ENCODE results near the gene BCL2.
"Not testable (repeated sequence)": the region's sequence is repeated elsewhere in the genome, so short reads cannot be mapped to it uniquely, and the experiment has no call there.

BCL2 gene

DNA sequence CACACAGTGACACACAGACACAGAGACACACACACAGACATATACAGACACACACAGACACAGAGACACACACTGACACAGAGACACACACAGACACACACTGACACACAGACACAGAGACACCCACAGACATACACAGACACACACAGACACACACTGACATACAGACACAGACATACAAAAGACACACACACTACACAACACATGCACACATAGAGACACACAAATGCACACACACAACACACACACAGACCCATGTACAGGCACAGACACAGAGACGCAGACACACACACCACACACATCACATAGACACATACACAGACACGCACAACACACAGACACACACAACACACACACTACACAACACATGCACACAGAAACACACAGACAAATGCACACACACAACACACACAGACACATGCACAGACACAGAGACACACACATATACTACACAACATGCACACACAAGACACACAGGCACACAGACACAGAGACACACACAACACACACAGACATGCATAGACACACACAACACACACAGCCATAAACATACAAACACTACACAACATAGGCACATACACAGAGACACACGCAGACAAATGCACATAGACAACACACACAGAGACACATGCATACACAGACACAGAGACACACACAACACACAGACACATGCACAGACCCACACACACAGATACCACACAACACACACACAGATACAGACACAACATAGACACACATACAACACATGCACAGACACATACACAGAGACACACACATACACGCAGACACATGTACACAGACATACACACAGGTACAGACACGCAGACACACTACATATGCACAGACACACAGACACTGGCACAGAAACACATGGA, 120.5 kb downstream of the BCL2 start:
- ATAC-seq (no peak), DNase-seq (no peak)

DNA sequence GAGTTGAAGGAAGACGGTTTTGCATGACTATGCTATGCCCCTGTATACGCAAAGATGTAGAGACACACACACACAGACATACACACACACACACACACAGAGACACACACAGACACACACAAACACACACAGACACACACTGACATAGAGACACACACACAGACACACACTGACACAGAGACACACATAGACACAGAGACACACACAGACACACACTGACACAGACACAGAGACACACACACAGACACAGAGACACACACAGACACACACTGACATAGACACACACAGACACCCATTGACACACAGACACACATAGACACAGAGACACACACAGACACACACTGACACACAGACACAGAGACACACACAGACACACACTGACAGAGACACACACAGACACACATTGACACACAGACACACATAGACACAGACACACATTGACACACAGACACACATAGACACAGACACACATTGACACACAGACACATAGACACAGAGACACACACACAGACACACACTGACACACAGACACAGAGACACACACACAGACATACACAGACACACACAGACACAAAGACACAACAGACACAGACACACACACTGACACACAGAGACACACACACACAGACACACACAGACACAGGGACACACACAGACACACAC, 121.3 kb downstream of the BCL2 start:
- DNase-seq: no peak
- no peak for ATAC-seq

DNA sequence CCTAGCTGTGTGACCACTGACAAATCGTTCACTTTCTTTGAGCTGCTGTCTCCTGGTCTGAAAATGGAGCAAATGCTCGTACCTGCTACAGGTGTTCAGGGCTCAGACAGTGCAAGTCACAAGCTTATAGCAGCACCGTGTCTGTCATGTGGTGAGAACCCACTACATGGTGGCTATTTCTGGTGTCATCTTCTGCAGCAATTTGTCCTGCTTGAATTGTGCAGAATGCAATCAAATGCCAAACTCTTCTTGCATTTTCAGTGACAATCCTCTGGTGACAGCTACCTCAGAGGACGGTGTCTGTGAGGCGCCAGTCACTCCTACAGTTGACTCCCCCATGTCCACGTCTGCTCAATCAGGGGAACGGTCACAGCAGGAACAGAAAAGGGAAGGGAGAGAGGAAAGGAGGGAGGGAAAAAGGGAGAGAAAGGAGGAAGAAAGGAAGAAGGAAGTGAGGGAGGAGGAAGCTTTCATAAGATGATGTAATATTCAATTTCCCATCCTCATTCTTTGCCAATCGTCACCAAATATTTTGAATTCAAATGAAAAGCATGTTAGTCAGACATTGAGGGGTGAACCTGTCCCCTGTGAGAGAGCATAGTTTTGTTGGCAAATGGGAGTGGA, 122.2 kb downstream of the BCL2 start:
- no peak for DNase-seq
- ATAC-seq: peak; percentile 33

DNA sequence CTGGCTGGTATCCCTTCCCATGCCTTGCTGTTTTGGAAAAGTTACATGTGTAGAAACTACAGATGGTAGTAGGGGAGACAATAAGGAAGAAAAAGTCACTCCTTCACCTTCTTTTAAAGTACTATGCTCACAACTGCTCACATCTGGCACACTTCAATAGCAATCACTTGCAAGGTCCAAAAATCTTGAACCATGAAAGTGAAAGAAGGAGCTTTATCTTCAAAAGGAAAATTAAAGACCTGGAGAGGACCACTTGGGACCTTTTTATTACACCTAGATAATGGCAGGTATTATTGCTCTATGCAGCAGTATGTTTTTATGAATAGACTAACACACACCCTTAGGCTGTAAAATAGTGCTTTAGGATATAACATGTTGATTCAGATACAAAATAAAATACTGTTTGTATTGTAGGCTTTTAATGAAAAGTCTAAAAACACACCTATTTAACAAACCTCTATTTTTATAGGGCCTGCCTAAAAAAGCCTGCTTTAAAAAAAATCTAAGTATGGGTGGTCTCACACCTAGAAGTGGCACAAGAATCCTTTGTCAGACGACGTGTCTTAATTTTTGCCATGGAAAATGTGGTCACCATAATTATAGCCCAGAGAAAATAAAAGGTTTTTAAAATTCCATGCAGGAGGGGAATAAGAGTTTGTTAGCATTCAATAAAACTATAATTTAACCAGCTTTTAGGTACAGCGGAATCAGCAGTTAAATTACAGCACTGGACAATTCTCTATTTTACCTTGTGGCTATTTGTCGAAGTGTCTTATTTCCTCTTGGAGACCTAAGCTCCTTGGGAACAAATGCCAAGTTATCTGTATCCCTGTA, 124.0 kb downstream of the BCL2 start:
- no peak for DNase-seq
- ATAC-seq: no peak

DNA sequence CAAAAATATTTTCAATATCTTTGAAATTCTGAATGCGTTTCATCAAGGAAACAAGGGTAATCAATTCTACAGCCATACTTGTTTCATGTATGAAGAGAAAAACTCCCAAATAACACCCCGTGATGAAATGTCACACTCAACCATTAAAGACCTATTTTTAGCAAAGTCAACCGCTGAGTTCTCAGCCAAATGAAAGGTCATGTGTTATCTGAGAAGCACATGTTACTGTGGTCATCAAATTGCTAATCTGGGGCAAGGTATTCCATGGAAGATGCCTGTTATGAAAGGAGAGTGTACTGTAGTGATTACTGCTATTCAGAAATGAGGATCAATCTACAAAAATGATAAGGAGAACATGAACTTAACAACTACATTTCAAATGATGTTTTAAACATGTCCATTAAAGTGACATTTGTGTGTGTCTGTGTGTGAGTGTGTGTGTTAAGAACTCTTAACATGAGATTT, 126.7 kb downstream of the BCL2 start:
- DNase-seq (no peak), ATAC-seq (peak; percentile 24)

DNA sequence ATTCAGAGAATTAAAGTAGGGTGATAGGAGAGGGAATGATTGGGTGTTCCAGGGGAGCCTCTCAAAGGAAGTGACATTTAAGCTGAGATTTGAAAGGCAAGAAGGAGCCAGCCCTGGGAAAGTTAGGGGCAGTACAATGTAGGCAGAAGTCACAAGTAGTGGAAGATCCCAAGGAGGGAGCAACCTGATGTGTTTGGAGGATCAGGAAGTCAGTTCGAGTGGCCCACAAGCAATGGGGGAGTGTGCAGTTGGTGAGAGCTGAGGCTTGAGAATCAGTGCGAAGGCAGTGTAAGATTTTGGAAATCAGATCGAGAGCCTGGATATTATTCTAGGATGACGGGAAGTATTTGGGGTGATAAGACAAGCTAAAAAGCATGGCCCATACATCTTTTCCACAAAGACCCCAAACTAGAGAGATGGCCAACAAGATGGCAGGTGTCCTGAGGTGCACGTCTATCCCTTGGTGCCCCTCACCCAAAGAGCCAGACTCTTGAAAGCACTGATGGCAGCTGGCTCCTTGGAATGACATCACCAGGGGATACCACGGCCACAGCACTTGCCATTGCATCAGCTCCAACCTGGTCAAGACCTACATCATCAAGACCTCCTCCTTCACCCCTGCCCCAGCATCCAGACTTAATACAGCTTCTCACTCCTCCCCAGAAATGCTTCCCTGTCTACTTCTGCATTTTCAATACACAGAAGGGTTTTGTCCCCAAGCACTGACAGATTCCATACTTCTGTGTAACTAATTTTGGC, 127.3 kb downstream of the BCL2 start:
- DNase-seq (no peak), ATAC-seq (no peak)

DNA sequence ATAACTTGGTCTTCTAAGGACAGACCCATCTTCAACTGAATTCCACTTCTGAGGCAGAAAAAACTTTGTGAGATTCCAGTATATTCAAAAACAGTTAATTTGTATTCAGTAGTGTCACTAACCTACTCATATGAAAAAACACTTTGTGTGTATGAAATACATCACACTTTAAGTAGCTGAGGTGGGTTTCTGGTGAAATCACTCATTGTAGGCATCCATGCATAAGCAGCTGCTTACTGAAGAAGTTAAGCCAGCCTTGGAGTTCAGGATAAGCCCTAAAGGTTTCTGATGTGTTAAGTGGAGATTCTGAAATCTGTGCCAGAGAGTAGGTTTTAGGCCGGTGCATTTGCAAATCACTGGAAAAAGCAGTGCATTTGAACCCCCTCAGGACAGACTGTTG, 128.2 kb downstream of the BCL2 start:
- ATAC-seq: no peak

DNA sequence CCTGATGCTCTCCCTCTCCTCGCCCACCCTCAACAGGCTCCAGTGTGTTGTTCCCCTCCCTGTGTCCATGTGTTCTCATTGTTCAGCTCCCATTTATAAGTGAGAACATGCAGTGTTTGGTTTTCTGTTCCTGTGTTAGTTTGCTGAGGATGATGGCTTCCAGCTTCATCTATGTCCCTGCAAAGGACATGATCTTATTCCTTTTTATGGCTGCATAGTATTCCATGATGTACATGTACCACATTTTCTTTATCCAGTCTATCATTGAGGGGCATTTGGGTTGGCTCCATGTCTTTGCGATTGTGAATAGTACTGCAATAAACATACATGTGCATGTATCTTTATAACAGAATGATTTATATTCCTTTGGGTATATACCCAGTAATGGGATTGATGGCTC, 128.7 kb downstream of the BCL2 start:
- DNase-seq, ATAC-seq: not testable (repeated sequence)

More for the DNA sequence above, 128.2 kb downstream of the BCL2 start:
- no peak for DNase-seq

DNA sequence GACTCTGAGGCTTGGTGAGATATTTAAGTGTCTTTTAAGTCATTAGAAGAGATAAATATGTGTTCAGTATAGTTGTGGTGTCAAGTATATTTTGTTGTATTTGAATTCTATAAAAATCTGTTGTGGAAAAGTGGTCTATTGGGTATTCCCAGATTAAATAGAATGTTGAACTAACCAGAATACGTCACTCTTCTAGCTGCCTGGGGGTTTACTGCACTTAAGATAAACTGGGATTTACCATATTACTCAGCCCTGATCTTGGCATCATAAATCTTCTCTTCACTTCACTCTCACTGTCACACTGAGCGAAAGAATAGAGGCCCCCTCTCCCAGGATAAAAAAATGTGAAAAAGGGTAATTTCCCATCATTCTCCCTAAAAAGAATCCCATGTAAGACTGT, 129.8 kb downstream of the BCL2 start:
- no peak for ATAC-seq

DNA sequence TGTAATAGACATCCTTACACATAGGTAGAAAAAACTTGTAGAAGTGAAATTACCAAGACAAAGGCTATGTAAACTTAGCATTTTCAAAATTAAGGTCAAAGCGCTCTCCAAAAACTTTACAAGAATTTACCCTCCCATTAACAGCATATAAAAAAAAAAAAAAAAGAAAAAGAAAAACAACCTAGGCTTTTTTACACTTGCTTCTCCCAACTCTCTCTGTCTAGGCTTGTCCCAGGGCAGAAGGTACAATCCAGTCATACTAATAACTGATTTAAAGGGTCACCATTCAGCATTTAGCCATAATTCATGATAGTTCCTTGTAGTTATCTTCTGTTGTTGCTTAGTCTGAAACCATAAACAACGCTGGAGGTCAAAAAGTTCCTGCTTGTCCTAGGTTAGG, 130.5 kb downstream of the BCL2 start:
- DNase-seq (no peak), ATAC-seq (no peak)

More for the DNA sequence above, 129.8 kb downstream of the BCL2 start:
- no peak for DNase-seq

DNA sequence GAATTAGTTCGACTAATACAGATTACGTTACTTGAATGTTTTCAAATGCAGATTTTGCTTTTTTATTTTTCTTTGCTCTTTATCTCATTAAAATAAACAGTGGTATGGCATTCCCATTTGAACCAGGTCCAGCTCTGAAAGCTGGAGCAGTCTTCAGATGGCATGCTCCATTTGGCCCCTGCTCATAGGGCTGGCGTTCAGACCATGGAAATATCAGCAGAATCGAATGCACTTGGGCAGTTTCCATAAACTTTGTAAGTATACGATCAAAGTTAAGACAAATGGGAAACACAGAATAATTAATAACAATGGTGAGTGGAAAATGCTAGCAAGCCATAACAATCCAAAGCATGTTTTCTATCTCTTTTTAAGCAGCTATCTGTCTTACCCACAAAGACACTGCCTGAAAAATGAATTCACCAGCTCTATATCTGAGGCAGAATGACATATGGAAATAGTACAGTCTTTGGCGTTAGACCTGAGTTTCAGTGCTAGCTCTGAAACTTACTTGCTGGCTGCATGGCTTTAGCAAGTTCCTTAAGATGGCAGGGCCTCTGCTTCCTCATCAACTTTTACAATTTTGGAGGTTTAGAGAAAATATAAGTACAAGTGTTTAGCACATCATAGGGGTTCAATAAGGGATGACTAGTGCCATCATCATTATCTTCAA, 131.6 kb downstream of the BCL2 start:
- ATAC-seq (peak; percentile 26), DNase-seq (no peak)

DNA sequence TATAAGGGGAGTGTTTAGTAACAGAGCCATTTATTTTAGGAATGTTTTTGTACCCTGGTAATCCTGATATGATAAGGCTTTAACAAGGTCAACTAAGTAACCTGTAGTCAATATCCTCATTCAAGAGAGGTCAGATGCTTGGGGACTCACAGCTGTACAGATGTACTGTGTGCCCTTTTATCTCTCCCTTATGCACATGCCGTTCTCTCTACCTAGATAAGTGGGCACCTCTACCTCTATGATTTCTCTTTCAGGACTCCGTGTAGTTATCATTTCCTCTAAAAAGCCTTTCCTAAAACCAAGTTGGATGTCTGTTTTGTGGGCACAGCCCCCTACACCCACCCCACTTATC, 132.4 kb downstream of the BCL2 start:
- ATAC-seq (no peak), DNase-seq (no peak)

DNA sequence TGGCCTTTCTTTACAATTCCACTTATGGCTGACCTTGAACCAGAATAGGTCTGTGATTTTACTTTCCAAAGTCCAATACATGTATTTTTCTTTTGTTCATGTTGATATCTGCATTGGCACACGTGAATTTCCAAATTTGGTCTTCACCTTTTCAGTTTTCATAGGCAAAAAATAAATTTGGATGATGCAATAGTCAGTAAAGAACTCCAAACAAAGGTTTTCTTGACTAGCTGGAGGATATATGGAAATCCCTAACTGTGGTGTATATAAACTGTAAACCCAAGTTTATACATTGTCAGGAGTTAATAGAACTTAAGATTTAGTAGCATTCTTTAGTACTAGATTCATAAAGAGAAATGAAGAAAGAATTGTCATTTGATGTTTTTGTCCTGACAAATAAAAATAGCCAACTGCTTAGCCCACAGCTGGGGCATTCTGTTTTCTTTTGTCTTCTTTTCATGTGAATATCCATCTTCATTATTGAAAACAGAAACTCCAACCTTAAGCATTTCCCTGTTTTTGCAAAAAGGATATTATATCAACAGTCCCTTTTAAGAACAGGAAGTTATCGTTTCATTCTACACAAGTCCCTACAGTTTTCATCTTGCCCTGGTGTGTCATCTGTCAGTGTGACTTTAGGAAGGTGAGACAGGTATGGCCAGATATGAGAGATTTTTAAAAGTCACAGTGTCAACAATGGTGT, 132.9 kb downstream of the BCL2 start:
- no peak for DNase-seq
- no peak for ATAC-seq

DNA sequence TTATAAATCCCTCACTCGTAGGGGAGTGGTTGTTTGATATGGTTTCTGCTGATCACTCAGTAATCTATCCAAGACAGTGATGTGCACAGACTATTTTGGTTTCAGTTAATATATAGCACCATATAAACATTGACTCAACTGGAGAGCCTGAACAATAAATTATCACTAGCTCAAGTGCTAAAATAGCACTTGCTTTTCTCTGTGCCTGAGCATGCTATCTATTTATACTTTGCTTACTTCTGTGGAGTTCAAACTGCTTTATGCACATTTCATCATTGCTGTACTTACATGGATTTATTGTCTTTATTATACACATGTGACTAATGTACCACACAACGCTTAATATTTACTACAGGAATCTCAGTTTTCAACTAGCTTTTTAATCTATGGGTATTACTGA, 133.6 kb downstream of the BCL2 start:
- ATAC-seq (no peak), DNase-seq (no peak)

DNA sequence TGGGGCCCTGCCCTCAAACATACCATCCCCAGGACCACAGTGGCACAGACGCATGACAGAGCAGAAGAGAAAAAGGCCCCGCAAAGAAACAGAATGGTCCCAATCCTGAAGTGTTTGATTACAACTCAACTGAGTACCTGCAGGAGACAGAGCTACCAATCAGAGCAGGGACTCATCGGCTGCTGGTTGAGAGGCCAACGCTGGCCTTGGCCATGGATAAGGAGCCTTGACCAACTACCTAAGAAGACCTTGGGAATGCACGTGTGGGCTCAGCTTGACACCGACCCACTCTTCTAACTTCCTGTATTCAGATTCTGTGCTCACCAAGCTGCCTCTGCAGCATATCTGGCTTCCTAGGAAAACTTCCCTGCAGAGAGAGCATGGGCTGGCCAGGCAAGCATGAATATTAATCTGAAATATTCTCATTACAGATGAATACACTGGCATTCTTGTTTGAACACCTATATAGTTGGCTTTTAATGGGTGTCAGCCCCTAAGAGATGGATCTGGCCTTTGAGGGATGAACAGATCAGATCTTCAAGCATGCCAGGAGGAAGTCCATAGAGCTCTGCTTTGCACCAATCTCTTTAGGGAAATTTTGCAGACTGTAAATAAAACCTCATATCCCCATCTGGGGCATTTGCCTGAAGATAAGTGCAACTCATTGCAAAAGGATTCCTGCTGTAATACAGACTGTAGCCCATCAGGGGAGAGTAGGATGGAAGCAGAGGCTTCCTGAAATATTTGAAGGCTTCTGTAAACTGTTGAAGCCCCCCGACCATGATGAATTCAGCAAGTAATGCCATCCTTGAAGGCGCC, 135.4 kb downstream of the BCL2 start:
- no peak for ATAC-seq
- DNase-seq: no peak

DNA sequence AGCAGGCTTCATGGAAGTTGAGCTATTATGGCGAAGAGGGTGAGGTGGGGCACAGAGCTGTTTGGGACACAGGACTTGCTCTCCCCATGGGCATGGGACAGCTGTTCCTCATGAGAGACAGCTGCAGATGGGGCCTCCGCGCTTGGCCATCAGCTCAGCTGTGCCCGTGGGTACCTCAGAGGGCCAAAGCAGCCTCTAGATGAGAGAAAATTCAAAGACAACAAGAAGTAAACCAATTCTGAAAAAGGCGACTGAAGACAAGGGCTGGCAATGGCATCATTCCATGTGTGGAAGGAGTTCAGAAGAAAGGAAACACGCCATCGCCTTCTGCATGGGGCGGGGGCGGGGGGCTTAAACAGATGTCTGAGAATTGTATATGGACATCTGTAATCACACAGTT, 136.2 kb downstream of the BCL2 start:
- no peak for DNase-seq
- ATAC-seq: no peak

DNA sequence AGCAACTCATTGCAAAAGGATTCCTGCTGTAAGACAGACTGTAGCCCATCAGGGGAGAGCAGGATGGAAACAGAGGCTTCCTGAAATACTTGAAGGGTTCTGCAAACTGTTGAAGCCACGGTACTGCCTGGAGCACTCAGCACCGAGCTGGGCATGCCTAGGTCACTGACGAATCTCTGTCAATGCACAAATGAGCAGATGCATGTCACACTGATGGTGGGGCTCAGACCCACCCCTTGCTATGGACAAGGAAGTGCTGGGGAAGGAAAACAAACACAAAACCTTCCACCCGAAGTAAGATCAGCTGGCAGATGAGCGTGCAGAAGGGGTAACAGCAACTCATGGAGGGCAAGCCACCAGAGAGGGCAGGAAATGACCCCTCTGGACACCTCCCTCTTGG, 136.7 kb downstream of the BCL2 start:
- no peak for DNase-seq
- no peak for ATAC-seq

DNA sequence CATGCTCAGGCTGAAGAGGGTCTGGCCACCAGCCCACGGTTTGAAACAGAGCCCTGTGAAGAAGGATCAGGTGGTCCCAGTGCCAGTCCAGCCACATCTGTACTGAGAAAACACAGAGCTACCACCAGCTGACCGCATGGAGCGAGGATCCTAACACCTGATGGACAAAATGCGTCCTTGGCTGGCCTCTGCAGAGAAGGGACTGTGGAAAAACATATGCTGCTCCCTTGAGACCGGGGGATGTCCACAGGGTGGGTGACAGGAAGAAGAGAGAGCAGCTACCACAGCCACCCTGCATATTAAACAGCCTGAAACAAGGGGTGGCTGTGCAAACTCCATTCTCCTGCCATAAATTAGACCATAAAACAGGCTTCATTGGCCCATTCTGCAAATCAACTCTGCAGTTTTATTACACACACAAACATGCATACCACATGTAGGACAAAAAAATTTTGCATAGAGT, 137.2 kb downstream of the BCL2 start:
- DNase-seq (no peak), ATAC-seq (no peak)

DNA sequence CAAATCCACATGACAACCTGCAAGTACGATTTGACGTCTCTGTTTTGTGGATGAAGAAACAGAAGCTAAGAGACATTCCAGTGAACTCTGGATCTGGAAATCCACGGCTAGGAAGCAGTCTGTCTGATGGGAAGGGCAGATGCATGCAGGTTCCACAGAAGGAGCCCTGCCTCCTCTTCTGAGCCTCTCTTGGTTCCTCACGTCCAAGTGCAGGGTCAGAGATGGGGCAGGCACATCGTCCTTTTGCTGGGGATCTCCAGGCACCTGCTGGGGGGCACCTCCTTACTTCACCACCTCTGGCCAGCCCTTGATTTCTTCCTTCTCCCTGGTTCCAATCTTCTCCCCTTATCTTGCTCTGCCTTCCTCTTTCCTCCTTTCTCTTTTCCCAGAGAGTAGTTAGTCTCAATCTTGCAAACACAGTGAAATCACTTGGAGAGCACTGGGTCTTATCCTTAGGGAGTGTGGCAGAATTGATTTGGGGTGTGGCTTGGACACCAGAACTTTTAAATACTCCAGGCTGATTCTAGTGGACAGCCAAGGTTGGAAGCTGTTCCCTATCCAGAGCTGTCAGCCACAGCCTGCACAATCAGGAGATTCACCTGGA, 137.8 kb downstream of the BCL2 start:
- DNase-seq (no peak), ATAC-seq (no peak)

Measured in stimulated activated naive CD8-positive, alpha-beta T cell treated with anti-CD3 and anti-CD28 coated beads, Interleukin-15, Interleukin-2, amounts not matched to agents 100 U/mL and 50 U/mL, for 24 hours (primary cell).